HCT116 (cell line): ENCODE data around the gene WDR70. TPM values are rescaled to one million over a fixed set of nuclear protein-coding genes. Genes with fewer than 3 reads are reported as not detected.

ENCODE experiments used
- ATAC-seq: fragments of 200-7000 bp; cut with Tn5 transposase; 2 replicates; pipeline ENCODE4 v1.9.1; 2020; ENCODE audit warnings: mild to moderate bottlenecking, moderate library complexity
- BruUV-seq: library from RNA; stranded (reverse); fragments of 400-500 nt; replicated peaks from 2 replicates; lab custom pipeline; 2021; lab: Mats Ljungman, UMichigan
- CTCF ChIA-PET: fragments of 300-600 bp; sonication (Branson Sonifier 250); formaldehyde crosslinking; loops from one replicate; lab custom pipeline; 2021; ENCODE audit warnings: antibody characterized with exemption; lab: Charles Lee
- POLR2A ChIA-PET: fragments of 300-600, 350-600 bp; sonication (Branson Sonifier 250); formaldehyde crosslinking; loops from one replicate; lab custom pipeline; 2021; ENCODE audit warnings: antibody characterized with exemption; lab: Charles Lee
- RAD21 ChIA-PET, 2 experiments: fragments of 300-600 bp; sonication (Branson Sonifier 250); formaldehyde crosslinking; loops; one replicate each; lab custom pipeline; 2023; ENCODE audit warnings: low total read pairs in 2 of 2; ENCODE audit not compliant: uncharacterized antibody in 2 of 2, unreplicated experiment in 2 of 2, low non-redundant PET in 1 of 2; lab: Charles Lee
- DNase-seq: peaks from one replicate; pipeline ENCODE4 v3.0.0-alpha.2; 2010; ENCODE audit warnings: low read depth, low spot score
- H2AFZ ChIP-seq: fragments of 200-600 bp; shearing (Covaris generic), sonication (generic); 2 replicates; pipeline ENCODE4 v1.6.1; 2017; ENCODE audit warnings: low read depth, mixed run types, mixed read lengths, antibody characterized with exemption, low read length; ENCODE audit not compliant: poor library complexity, severe bottlenecking
- H3K27ac ChIP-seq: 2 replicates; pipeline ENCODE4 v1.5.1; 2012; ENCODE audit warnings: low read depth, low read length
- H3K27me3 ChIP-seq: fragments of 200-600 bp; sonication (generic); 2 replicates; pipeline ENCODE4 v1.6.1; 2016; ENCODE audit warnings: mixed run types, low read length, mixed read lengths; ENCODE audit not compliant: insufficient read depth
- H3K36me3 ChIP-seq, 2 experiments: fragments of 200-500 bp in 1 of 2; fragments of 200-600 bp in 1 of 2; sonication (Bioruptor generic) in 1 of 2; sonication (generic) in 1 of 2; 2 replicates each; pipeline versions ENCODE4 v1.5.1 to v1.6.1; 2014 to 2016; ENCODE audit warnings: low read length in 2 of 2, inconsistent platforms in 1 of 2, mixed read lengths in 1 of 2, mixed run types in 1 of 2; ENCODE audit not compliant: insufficient read depth in 2 of 2, control insufficient read depth in 1 of 2
- H3K4me1 ChIP-seq, 2 experiments: fragments of 200-600 bp in 1 of 2; sonication (generic) in 1 of 2; 2 replicates each; pipeline versions ENCODE4 v1.5.1 to v1.6.1; 2012 to 2017; ENCODE audit warnings: low read length in 2 of 2, inconsistent platforms in 1 of 2, mild to moderate bottlenecking in 1 of 2, mixed read lengths in 1 of 2, mixed run types in 1 of 2, moderate library complexity in 1 of 2; ENCODE audit not compliant: insufficient read depth in 2 of 2, control insufficient read depth in 1 of 2
- H3K4me2 ChIP-seq: fragments of 200-600 bp; sonication (generic); 2 replicates; pipeline ENCODE4 v1.6.1; 2017; ENCODE audit warnings: mixed run types, low read length, mixed read lengths
- H3K4me3 ChIP-seq, 2 experiments: fragments of 200-600 bp in 1 of 2; sonication (generic) in 1 of 2; replicated peaks in 1 of 2; 2 replicates each; pipeline ENCODE4 v1.5.1; 2011 to 2016; ENCODE audit warnings: low read length in 2 of 2, control low read depth in 1 of 2, low read depth in 1 of 2, mild to moderate bottlenecking in 1 of 2, mixed read lengths in 1 of 2, mixed run types in 1 of 2
- H3K79me2 ChIP-seq: fragments of 200-600 bp; sonication (generic); 2 replicates; pipeline ENCODE4 v1.6.1; 2017; ENCODE audit warnings: mild to moderate bottlenecking, mixed run types, low read length, moderate library complexity, mixed read lengths; ENCODE audit not compliant: insufficient read depth
- H3K9ac ChIP-seq: fragments of 200-600 bp; sonication (generic); 2 replicates; pipeline ENCODE4 v1.6.1; 2016; ENCODE audit warnings: low read length, mixed read lengths
- H3K9me2 ChIP-seq: fragments of 200-600 bp; sonication (generic), shearing (Covaris generic); 2 replicates; pipeline ENCODE4 v1.6.1; 2017; ENCODE audit warnings: mixed run types, mild to moderate bottlenecking, moderate library complexity; ENCODE audit not compliant: insufficient read depth
- H3K9me3 ChIP-seq, 2 experiments: fragments of 200-500 bp in 1 of 2; fragments of 200-600 bp in 1 of 2; sonication (Bioruptor generic) in 1 of 2; sonication (generic) in 1 of 2; 2 replicates each; pipeline ENCODE4 v1.6.1; 2014 to 2017; ENCODE audit warnings: low read length in 2 of 2, mixed read lengths in 2 of 2, inconsistent platforms in 1 of 2, low read depth in 1 of 2, mild to moderate bottlenecking in 1 of 2, mixed run types in 1 of 2, moderate library complexity in 1 of 2; ENCODE audit not compliant: control insufficient read depth in 1 of 2, insufficient read depth in 1 of 2
- H4K20me1 ChIP-seq: fragments of 200-600 bp; sonication (generic), shearing (Covaris generic); 2 replicates; pipeline ENCODE4 v1.6.1; 2017; ENCODE audit warnings: mixed run types, mild to moderate bottlenecking, moderate library complexity; ENCODE audit not compliant: insufficient read depth
- ATF3 ChIP-seq: IDR thresholded peaks from 2 replicates; pipeline ENCODE4 v1.6.1; 2012
- CBX3 ChIP-seq: IDR thresholded peaks from 2 replicates; pipeline ENCODE4 v1.6.1; 2012; ENCODE audit warnings: low read depth
- CEBPB ChIP-seq: IDR thresholded peaks from 2 replicates; pipeline ENCODE4 v1.6.1; 2012; ENCODE audit warnings: low read depth
- EGR1 ChIP-seq: IDR thresholded peaks from 2 replicates; pipeline ENCODE4 v1.6.1; 2012; ENCODE audit warnings: low read depth
- EZH2 ChIP-seq: fragments of 200-600 bp; sonication (generic); IDR thresholded peaks from 2 replicates; pipeline ENCODE4 v1.6.1; 2017; ENCODE audit warnings: antibody characterized with exemption, mixed run types
- EZH2phosphoT487 ChIP-seq: fragments of 200-600 bp; IDR thresholded peaks from 2 replicates; pipeline ENCODE4 v1.6.1; 2018; ENCODE audit warnings: antibody characterized with exemption, borderline replicate concordance
- FOSL1 ChIP-seq: IDR thresholded peaks from 2 replicates; pipeline ENCODE4 v1.6.1; 2012; ENCODE audit warnings: low read depth
- JUND ChIP-seq: IDR thresholded peaks from 2 replicates; pipeline ENCODE4 v1.6.1; 2012
- POLR2AphosphoS5 ChIP-seq: IDR thresholded peaks from 2 replicates; pipeline ENCODE4 v1.6.1; 2011; ENCODE audit warnings: mild to moderate bottlenecking, low read depth, low read length, moderate library complexity
- RAD21 ChIP-seq: IDR thresholded peaks from 2 replicates; pipeline ENCODE4 v1.6.1; 2012; ENCODE audit warnings: low read depth, mild to moderate bottlenecking
- REST ChIP-seq: IDR thresholded peaks from 2 replicates; pipeline ENCODE4 v1.6.1; 2012; ENCODE audit warnings: low read depth
- SIN3A ChIP-seq: IDR thresholded peaks from 2 replicates; pipeline ENCODE4 v1.6.1; 2012; ENCODE audit warnings: low read depth
- SRF ChIP-seq: IDR thresholded peaks from 2 replicates; pipeline ENCODE4 v1.6.1; 2012; ENCODE audit warnings: low read depth
- TCF7L2 ChIP-seq: IDR thresholded peaks from 2 replicates; pipeline ENCODE4 v1.7.0; 2011; ENCODE audit warnings: borderline replicate concordance, inconsistent platforms; ENCODE audit not compliant: insufficient read depth, insufficient read length; ENCODE audit errors: extremely low read depth
- ZBTB33 ChIP-seq: IDR thresholded peaks from 2 replicates; pipeline ENCODE4 v1.6.1; 2011; ENCODE audit warnings: mild to moderate bottlenecking, low read length, moderate library complexity; ENCODE audit not compliant: insufficient replicate concordance; ENCODE audit errors: extremely low read depth
- ZFX ChIP-seq: fragments of 450-650 bp; IDR thresholded peaks from 2 replicates; pipeline ENCODE4 v1.6.1; 2017
- ZNF274 ChIP-seq: fragments of 200-500 bp; sonication (Bioruptor generic); IDR thresholded peaks from 2 replicates; pipeline ENCODE4 v1.6.1; 2014; ENCODE audit warnings: mild to moderate bottlenecking, low read depth, low read length, inconsistent platforms
- intact Hi-C: fragments of 100-400 bp; cut with micrococcal nuclease; formaldehyde crosslinking; loops from 2 replicates; pipeline ENCODE4 v1.10.0; 2022
- total RNA-seq: library from RNA; stranded (reverse); gene quantifications from one replicate; pipeline ENCODE4 v1.2.1, GENCODE V29; 2021; ENCODE audit not compliant: unreplicated experiment

Gene WDR70
- total RNA-seq, 1 experiment from 2014 or later: 31.1 TPM

- no peaks in the 10 kb centered on the region for H3K36me3 ChIP-seq
- intact Hi-C loops: no loop called here
- no peak overlapping the region for H3K27ac ChIP-seq
- H3K4me1 ChIP-seq: no peaks in the 10 kb centered on the region
- ChIA-PET CTCF (no interaction called here), POLR2A (no interaction called here), RAD21 (no interaction called here)
- H2AFZ ChIP-seq: no peak overlapping the region
- no peaks in the 10 kb centered on the region for H4K20me1 ChIP-seq
- H3K79me2 ChIP-seq: no peaks in the 10 kb centered on the region
- no peaks in the 10 kb centered on the region for H3K27me3 ChIP-seq
- peaks cover 0 to 3% of the 10 kb centered on the region in 2 experiments; a peak in 1 of 4 replicates for H3K9me3 ChIP-seq
- no TSS peak for BruUV-seq
- ATAC-seq: no peak
- no peak overlapping the region for H3K4me3 ChIP-seq
- H3K9ac ChIP-seq: no peak overlapping the region
- TF ChIP-seq ZFX (no peak), POLR2AphosphoS5 (no peak), ATF3 (no peak), EGR1 (no peak), TCF7L2 (no peak), EZH2 (no peak), ZNF274 (no peak)
- DNase-seq: no peak
- H3K4me2 ChIP-seq: no peak overlapping the region
- 0 out of 2 replicates have a peak, but pooled peaks cover 2% of the 10 kb centered on the region for H3K9me2 ChIP-seq
Observed at GRCh38 chr5:37519304-37519703, 140.2 kb downstream of the WDR70 start.

GRCh38 chr5:37519807-37520206, 140.7 kb downstream of the WDR70 start:
- H3K79me2 ChIP-seq: no peaks in the 10 kb centered on the region
- ChIA-PET POLR2A (no interaction called here), RAD21 (no interaction called here), CTCF (no interaction called here)
- H3K4me1 ChIP-seq: no peaks in the 10 kb centered on the region
- no peaks in the 10 kb centered on the region for H3K27me3 ChIP-seq
- ATAC-seq (no peak), DNase-seq (no peak)
- H3K9ac ChIP-seq: no peak overlapping the region
- H4K20me1 ChIP-seq: no peaks in the 10 kb centered on the region
- no TSS peak for BruUV-seq
- no peaks in the 10 kb centered on the region for H3K36me3 ChIP-seq
- H3K27ac ChIP-seq: no peak overlapping the region
- 0 out of 2 replicates have a peak, but pooled peaks cover 2% of the 10 kb centered on the region for H3K9me2 ChIP-seq
- no peak overlapping the region for H3K4me3 ChIP-seq
- H3K4me2 ChIP-seq: no peak overlapping the region
- intact Hi-C loops: no loop called here
- H3K9me3 ChIP-seq: peaks cover 0 to 3% of the 10 kb centered on the region in 2 experiments; a peak in 1 of 4 replicates
- H2AFZ ChIP-seq: no peak overlapping the region
- no peak for TF ChIP-seq TCF7L2
- no peak for TF ChIP-seq ZFX
- no peak for TF ChIP-seq JUND
- TF ChIP-seq RAD21: no peak
- TF ChIP-seq EGR1: no peak
- TF ChIP-seq SRF: no peak
- no peak for TF ChIP-seq REST
- no peak for TF ChIP-seq SIN3A
- TF ChIP-seq EZH2phosphoT487: no peak
- no peak for TF ChIP-seq ZBTB33
- no peak for TF ChIP-seq CEBPB
- TF ChIP-seq POLR2AphosphoS5: no peak
- TF ChIP-seq EZH2: no peak
- no peak for TF ChIP-seq CBX3
- TF ChIP-seq FOSL1: no peak
